ENCODE data around the gene PRSS22.

PRSS22 gene

GRCh38 chr16:2811703-2812471 lies 46.1 kb downstream of the PRSS22 start:
- no peak for TF ChIP-seq ZNF274 (IDR thresholded peaks at IDR 0.05; ENCODE audit: low read depth, low read length)
- no peak overlapping the region for H3K4me3 ChIP-seq (ENCODE audit: low read length)

- TF ChIP-seq ZNF274 (IDR thresholded peaks at IDR 0.05; ENCODE audit: low read depth, low read length): no peak
These were observed 47.3 kb downstream of the PRSS22 start for GRCh38 chr16:2810651-2811050.

GRCh38 chr16:2809149-2809760 lies 48.7 kb downstream of the PRSS22 start:
- H3K4me3 ChIP-seq (ENCODE audit: low read length): no peak overlapping the region
- TF ChIP-seq ZNF274 (IDR thresholded peaks at IDR 0.05; ENCODE audit: low read depth, low read length): no peak

More at GRCh38 chr16:2810651-2811050, 47.3 kb downstream of the PRSS22 start:
- no peak overlapping the region for H3K4me3 ChIP-seq (ENCODE audit: low read length)

GRCh38 chr16:2808181-2808580 lies 49.8 kb downstream of the PRSS22 start:
- H3K4me3 ChIP-seq (ENCODE audit: low read length): no peak overlapping the region
- TF ChIP-seq ZNF274 (IDR thresholded peaks at IDR 0.05; ENCODE audit: low read depth, low read length): no peak

GRCh38 chr16:2806286-2806685 lies 51.7 kb downstream of the PRSS22 start:
- TF ChIP-seq ZNF274 (IDR thresholded peaks at IDR 0.05; ENCODE audit: low read depth, low read length): no peak
- H3K4me3 ChIP-seq (ENCODE audit: low read length): no peak overlapping the region

GRCh38 chr16:2804728-2805127 lies 53.2 kb downstream of the PRSS22 start:
- no peak for TF ChIP-seq ZNF274 (IDR thresholded peaks at IDR 0.05; ENCODE audit: low read depth, low read length)

GRCh38 chr16:2803545-2804195 lies 54.3 kb downstream of the PRSS22 start:
- TF ChIP-seq ZNF274 (IDR thresholded peaks at IDR 0.05; ENCODE audit: low read depth, low read length): no peak
- H3K4me3 ChIP-seq (ENCODE audit: low read length): no peak overlapping the region

More at GRCh38 chr16:2804728-2805127, 53.2 kb downstream of the PRSS22 start:
- no peak overlapping the region for H3K4me3 ChIP-seq (ENCODE audit: low read length)
